NCI-H2171 (cell line): ENCODE results near the gene FHIT.

Source experiments
- DNase-seq: peaks from one replicate; lab custom pipeline; 2025; lab: John Stamatoyannopoulos, UW

Gene FHIT

GRCh38 chr3:60835796-60836195 is 415.5 kb downstream of the FHIT start:
- DNase-seq = no peak

DNA sequence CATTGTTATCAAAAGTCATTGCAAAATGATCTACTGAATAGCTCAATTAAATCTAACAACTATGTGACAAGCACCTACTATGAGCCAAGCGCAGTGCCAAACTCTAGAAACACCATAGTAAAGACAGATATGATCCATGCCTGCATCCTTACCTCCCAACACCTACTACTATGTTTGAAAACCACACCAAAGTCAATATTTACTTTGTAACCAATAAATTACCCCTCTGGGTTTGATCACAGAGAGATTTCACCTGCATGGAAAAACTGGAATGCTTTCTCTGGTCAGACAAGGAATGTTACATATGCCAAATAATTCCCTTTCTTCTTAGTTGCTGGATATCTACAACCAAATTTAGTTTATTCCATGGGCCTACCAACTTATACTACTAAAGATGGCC is 422.2 kb downstream of the FHIT start:
- no peak for DNase-seq

DNA sequence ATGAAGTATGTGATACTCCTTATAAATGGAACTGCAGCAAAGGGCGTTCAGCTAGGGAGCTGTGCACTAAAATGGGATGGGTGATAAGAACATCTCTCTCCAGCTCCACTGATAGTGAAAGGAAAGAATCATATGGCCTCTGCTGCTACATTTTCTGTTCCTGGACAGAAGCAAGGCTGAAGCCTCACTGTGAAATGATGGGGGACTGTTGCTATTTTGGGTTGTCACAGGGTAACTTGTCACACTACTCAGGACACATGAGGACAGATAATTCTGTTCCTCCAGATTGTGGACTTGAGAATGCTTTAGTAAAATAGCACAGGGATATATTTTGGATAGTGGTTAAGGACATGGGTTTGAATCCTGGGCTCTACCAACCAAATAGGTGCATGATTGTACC is 423.6 kb downstream of the FHIT start:
- DNase-seq = no peak

- no peak for DNase-seq
These were observed 424.7 kb downstream of the FHIT start for GRCh38 chr3:60826511-60826910.

DNA sequence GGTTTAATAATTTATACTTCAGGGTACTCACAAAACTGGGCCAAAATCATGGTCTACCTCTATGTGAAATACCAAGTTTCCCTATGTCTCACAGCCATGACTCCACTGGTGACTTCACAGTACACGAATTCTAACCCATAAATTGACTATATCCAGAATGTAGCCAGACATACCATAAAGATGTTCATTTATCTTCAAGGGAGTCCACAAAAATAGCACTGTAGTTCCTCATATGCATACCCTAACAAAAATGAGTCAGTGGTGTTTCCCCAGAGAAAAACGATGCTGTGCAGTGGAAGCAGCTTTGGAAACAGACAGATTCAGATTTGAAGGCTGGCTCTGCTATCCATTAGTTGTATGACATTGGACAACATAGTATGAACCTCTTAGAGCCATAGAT is 438.8 kb downstream of the FHIT start:
- no peak for DNase-seq

GRCh38 chr3:60810881-60811280 is 440.4 kb downstream of the FHIT start:
- no peak for DNase-seq

GRCh38 chr3:60809857-60810610 is 441.2 kb downstream of the FHIT start:
- no peak for DNase-seq

- no peak for DNase-seq
These were observed 447.8 kb downstream of the FHIT start for GRCh38 chr3:60803216-60804173.

GRCh38 chr3:60801307-60801706 is 449.9 kb downstream of the FHIT start:
- DNase-seq = no peak

- DNase-seq = no peak
These were observed 452.8 kb downstream of the FHIT start for GRCh38 chr3:60798456-60798855.

DNA sequence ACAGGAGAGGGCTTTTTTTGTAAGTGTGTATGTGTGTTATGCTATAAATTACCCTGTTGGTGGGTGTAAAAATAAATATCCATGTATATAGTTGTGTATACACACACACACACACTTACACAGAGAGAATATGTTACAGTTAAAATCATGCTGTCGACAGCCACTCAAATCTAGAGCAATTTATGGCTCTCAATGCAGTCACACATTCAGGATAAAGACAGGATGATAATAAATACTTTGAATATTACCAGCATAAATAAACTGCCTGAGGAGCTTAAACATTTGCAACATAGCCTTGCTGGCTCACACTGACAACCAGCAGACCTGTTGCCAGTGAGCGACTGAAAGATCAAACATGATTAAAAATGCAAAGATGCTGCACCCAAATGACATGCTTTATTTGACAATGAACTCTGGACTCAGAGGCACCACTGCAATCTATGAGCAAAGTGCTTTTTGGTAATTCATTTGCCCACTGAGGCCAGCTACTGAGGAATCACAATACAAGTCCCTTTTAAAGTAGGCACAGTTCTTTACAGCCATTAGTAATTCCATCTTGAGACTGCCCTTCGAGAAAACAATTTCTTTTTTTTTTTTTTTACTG is 458.9 kb downstream of the FHIT start:
- no peak for DNase-seq

- no peak for DNase-seq
These were observed 463.1 kb downstream of the FHIT start for GRCh38 chr3:60788185-60788584.

GRCh38 chr3:60781935-60782334 is 469.3 kb downstream of the FHIT start:
- DNase-seq = no peak

GRCh38 chr3:60779637-60780036 is 471.6 kb downstream of the FHIT start:
- no peak for DNase-seq

- DNase-seq = no peak
These were observed 475.3 kb downstream of the FHIT start for GRCh38 chr3:60775985-60776384.

- no peak for DNase-seq
These were observed 476.6 kb downstream of the FHIT start for GRCh38 chr3:60774617-60775016.

- no peak for DNase-seq
These were observed 478.7 kb downstream of the FHIT start for GRCh38 chr3:60772584-60772983.

- DNase-seq = no peak
These were observed 479.5 kb downstream of the FHIT start for GRCh38 chr3:60771766-60772165.

DNA sequence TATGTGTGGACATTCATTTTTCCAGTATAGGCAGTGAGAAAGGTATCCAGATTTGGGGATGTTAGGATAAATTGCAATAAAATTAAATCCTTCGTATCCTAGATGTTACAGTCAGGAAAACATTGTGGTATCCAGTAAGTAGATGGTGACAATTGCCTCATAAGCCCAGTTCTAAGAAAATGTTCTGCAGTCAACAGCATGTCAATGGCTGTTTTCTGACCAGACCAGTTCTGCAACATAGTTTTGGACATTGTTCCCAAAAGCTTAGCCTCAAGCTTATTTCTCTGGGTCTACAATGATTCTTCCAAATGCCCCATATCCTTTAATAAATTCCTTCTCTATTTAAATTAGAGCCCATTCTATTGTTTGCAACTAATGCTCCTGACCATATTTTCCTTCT is 480.7 kb downstream of the FHIT start:
- no peak for DNase-seq

DNA sequence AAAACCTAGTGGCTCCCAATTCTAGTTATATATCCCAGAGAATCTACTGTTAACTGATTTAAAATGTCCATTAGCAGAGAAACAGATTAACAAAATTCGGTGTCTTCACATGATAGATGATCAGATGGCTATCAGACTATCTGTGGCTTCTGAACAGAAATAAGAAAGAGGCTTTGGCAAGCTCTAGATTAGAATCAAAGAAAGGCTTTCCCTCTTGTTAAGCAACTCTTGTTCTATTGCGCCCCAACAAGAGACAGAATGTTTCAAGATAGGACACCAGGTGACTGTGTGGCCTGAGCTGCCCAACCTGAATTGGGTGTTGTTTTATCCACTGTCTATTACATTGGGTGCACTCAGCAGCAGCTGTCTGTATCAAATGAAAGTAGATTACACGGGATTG is 483.7 kb downstream of the FHIT start:
- no peak for DNase-seq

- no peak for DNase-seq
These were observed 485.5 kb downstream of the FHIT start for GRCh38 chr3:60765776-60766175.

DNA sequence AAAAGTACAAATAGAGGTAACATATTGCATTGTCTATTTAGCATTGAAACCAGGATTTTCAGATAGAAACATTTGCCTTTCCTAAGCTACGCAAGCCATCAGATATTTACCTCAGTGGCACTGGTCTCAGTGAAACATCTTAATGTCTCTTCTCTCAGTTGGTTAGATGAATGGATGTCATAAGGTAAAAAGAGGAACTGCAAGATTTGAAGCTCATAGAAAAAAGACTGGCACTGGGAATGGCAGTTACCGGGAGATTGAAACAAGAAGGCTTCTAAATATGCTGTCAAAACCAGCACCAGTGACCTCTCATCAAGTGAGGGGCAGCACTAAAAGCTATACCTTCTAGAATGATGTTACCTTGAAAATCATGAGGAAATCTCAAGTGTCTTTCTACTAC is 486.4 kb downstream of the FHIT start:
- no peak for DNase-seq

DNA sequence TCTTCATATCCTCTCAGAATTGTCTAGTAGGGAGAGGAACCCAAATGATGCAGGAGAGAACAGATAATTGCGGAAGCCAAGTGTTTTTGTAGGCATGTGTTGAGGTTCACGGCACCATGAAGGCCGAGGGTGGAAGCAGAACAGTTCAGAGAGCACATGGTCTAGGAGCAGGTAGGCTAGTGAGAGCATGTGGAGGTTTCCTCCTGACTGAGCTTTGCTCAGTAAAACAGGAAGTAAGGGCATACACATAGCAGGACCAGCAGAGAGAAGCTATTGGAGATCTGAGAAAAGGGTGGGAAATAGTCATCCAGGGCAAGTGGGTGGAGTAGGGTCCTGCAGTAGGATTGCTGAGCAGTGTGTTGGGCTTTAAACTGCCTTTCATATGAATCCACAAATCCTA is 491.1 kb downstream of the FHIT start:
- no peak for DNase-seq
